Neural crest cell (in vitro differentiated cells): ENCODE results near the gene EFCAB8. TPM values are rescaled to one million over a fixed set of nuclear protein-coding genes. Genes with fewer than 3 reads are reported as not detected.
"Not testable (repeated sequence)": the region's sequence is repeated elsewhere in the genome, so short reads cannot be mapped to it uniquely, and the experiment has no call there.

Source experiments
- DNase-seq: peaks from one replicate; pipeline ENCODE4 v3.0.0; 2021; ENCODE audit warnings: low read depth, mixed read lengths, low spot score
- H3K27ac Mint-ChIP-seq: one replicate; pipeline ENCODE4 v1.8.0; 2021; ENCODE audit warnings: mild to moderate bottlenecking, mixed read lengths; ENCODE audit not compliant: unreplicated experiment
- H3K27me3 Mint-ChIP-seq: 2 replicates; pipeline ENCODE4 v1.8.0; 2021; ENCODE audit warnings: low read depth, mild to moderate bottlenecking, mixed read lengths
- H3K36me3 Mint-ChIP-seq: 2 replicates; pipeline ENCODE4 v1.8.0; 2021; ENCODE audit warnings: low read depth, mild to moderate bottlenecking, mixed read lengths
- H3K4me1 Mint-ChIP-seq: 2 replicates; pipeline ENCODE4 v1.8.0; 2021; ENCODE audit warnings: mixed read lengths
- H3K4me3 Mint-ChIP-seq: one replicate; pipeline ENCODE4 v1.8.0; 2021; ENCODE audit warnings: mild to moderate bottlenecking, mixed read lengths
- H3K9me3 Mint-ChIP-seq: 2 replicates; pipeline ENCODE4 v1.8.0; 2021; ENCODE audit warnings: mixed read lengths
- CTCF ChIP-seq: fragments of 200-600 bp; sonication (generic); conservative IDR thresholded peaks from 2 replicates; pipeline ENCODE4 v1.5.0; 2021; ENCODE audit warnings: antibody characterized with exemption, mild to moderate bottlenecking
- total RNA-seq: library from RNA; stranded (reverse); gene quantifications from 2 replicates; pipeline ENCODE4 v1.2.1, GENCODE V29; 2021

EFCAB8 gene
- total RNA-seq, 1 donor from 2014 or later: 0.26 TPM

GRCh38 chr20:32959351-32960221, 100.9 kb downstream of the EFCAB8 start:
- Mint-ChIP-seq H3K4me3 (no peak overlapping the region), H3K27me3 (no peaks in the 10 kb centered on the region), H3K4me1 (peaks cover 8% of the 10 kb centered on the region), H3K36me3 (peaks cover 11% of the 10 kb centered on the region), H3K27ac (no peak overlapping the region), H3K9me3 (peaks cover 15% of the 10 kb centered on the region)
- DNase-seq: no peak
- TF ChIP-seq CTCF: no peak

- Mint-ChIP-seq H3K27me3 (no peaks in the 10 kb centered on the region), H3K36me3 (peaks cover 11% of the 10 kb centered on the region), H3K9me3 (peaks cover 14% of the 10 kb centered on the region), H3K27ac (no peak overlapping the region), H3K4me1 (peaks cover 8% of the 10 kb centered on the region), H3K4me3 (no peak overlapping the region)
- TF ChIP-seq CTCF: no peak
- no peak for DNase-seq
Observed at GRCh38 chr20:32960222-32960518, 101.4 kb downstream of the EFCAB8 start.

GRCh38 chr20:32960849-32961731, 102.4 kb downstream of the EFCAB8 start:
- no peak for TF ChIP-seq CTCF
- Mint-ChIP-seq H3K36me3 (peaks cover 11% of the 10 kb centered on the region), H3K4me1 (peaks cover 8% of the 10 kb centered on the region), H3K4me3 (no peak overlapping the region), H3K27me3 (no peaks in the 10 kb centered on the region), H3K9me3 (peaks cover 14% of the 10 kb centered on the region), H3K27ac (peak overlapping the region; percentile 51)
- DNase-seq: no peak

GRCh38 chr20:32962053-32962452, 103.3 kb downstream of the EFCAB8 start:
- Mint-ChIP-seq H3K4me1 (peaks cover 8% of the 10 kb centered on the region), H3K27me3 (no peaks in the 10 kb centered on the region), H3K27ac (no peak overlapping the region), H3K4me3 (no peak overlapping the region), H3K9me3 (peaks cover 10% of the 10 kb centered on the region), H3K36me3 (peaks cover 7% of the 10 kb centered on the region)
- TF ChIP-seq CTCF: no peak
- no peak for DNase-seq

GRCh38 chr20:32962646-32963045, 103.9 kb downstream of the EFCAB8 start:
- DNase-seq, H3K36me3 Mint-ChIP-seq, H3K4me1 Mint-ChIP-seq, H3K27me3 Mint-ChIP-seq, H3K4me3 Mint-ChIP-seq, H3K9me3 Mint-ChIP-seq, H3K27ac Mint-ChIP-seq: not testable (repeated sequence)

- TF ChIP-seq CTCF: no peak
- Mint-ChIP-seq H3K4me1 (peaks cover 8% of the 10 kb centered on the region), H3K27me3 (no peaks in the 10 kb centered on the region), H3K4me3 (no peak overlapping the region), H3K27ac (no peak overlapping the region), H3K9me3 (peaks cover 2% of the 10 kb centered on the region), H3K36me3 (no peaks in the 10 kb centered on the region)
- DNase-seq: no peak
Observed at GRCh38 chr20:32963176-32963575, 104.5 kb downstream of the EFCAB8 start.
